Glutamatergic neuron (in vitro differentiated cells): ENCODE data around the gene EML1. TPM values are rescaled to one million over a fixed set of nuclear protein-coding genes. Genes with fewer than 3 reads are reported as not detected.

Experiments used
- DNase-seq: peaks from one replicate; pipeline ENCODE4 v3.0.0; 2022
- H3K27ac Mint-ChIP-seq: one replicate; pipeline ENCODE4 v1.8.0; 2020; ENCODE audit warnings: mild to moderate bottlenecking, mixed read lengths, inconsistent platforms; ENCODE audit not compliant: unreplicated experiment
- H3K27me3 Mint-ChIP-seq: one replicate; pipeline ENCODE4 v1.8.0; 2020; ENCODE audit warnings: mild to moderate bottlenecking, moderate library complexity, mixed read lengths, inconsistent platforms; ENCODE audit not compliant: unreplicated experiment
- H3K36me3 Mint-ChIP-seq: one replicate; pipeline ENCODE4 v1.8.0; 2020; ENCODE audit warnings: mild to moderate bottlenecking, mixed read lengths, inconsistent platforms; ENCODE audit not compliant: unreplicated experiment
- H3K4me1 Mint-ChIP-seq: one replicate; pipeline ENCODE4 v1.8.0; 2020; ENCODE audit warnings: mild to moderate bottlenecking, low read depth, mixed read lengths, inconsistent platforms; ENCODE audit not compliant: unreplicated experiment
- H3K4me3 Mint-ChIP-seq: one replicate; pipeline ENCODE4 v1.8.0; 2020; ENCODE audit warnings: mild to moderate bottlenecking, mixed read lengths, inconsistent platforms; ENCODE audit not compliant: unreplicated experiment
- H3K9me3 Mint-ChIP-seq: one replicate; pipeline ENCODE4 v1.8.0; 2020; ENCODE audit warnings: mild to moderate bottlenecking, moderate library complexity, mixed read lengths, inconsistent platforms; ENCODE audit not compliant: unreplicated experiment
- CTCF ChIP-seq: fragments of 200-600 bp; sonication (generic); IDR thresholded peaks from one replicate; pipeline ENCODE4 v1.5.0; 2021; ENCODE audit not compliant: partially characterized antibody, unreplicated experiment
- total RNA-seq: library from RNA; stranded (reverse); fragmentation: NEBNext Ultra II Directional; extraction: Animal tissue kit (Norgen Biotek cat#: 25700); gene quantifications from one replicate; pipeline ENCODE4 v1.2.1, GENCODE V29; 2021; ENCODE audit not compliant: unreplicated experiment

The EML1 gene
- total RNA-seq, 1 donor from 2014 or later: 73.6 TPM

GRCh38 chr14:99812892-99813291 lies 19.7 kb downstream of the EML1 start:
- Mint-ChIP-seq H3K9me3 (peaks cover 4% of the 10 kb centered on the region), H3K36me3 (no peaks in the 10 kb centered on the region), H3K4me1 (peaks cover 31% of the 10 kb centered on the region), H3K27me3 (peaks cover 3% of the 10 kb centered on the region), H3K4me3 (no peak overlapping the region), H3K27ac (no peak overlapping the region)
- DNase-seq: no peak
- TF ChIP-seq CTCF: no peak

GRCh38 chr14:99815696-99816095 lies 22.5 kb downstream of the EML1 start:
- no peak for TF ChIP-seq CTCF
- Mint-ChIP-seq H3K4me3 (peak overlapping the region; percentile 25), H3K36me3 (no peaks in the 10 kb centered on the region), H3K27me3 (peaks cover 3% of the 10 kb centered on the region), H3K9me3 (peaks cover 5% of the 10 kb centered on the region), H3K27ac (peak overlapping the region; percentile 60), H3K4me1 (peaks cover 14% of the 10 kb centered on the region)
- no peak for DNase-seq

GRCh38 chr14:99816217-99816616 lies 23.0 kb downstream of the EML1 start:
- DNase-seq: no peak
- no peak overlapping the region for H3K27ac Mint-ChIP-seq
- H3K4me3 Mint-ChIP-seq: no peak overlapping the region
- no peaks in the 10 kb centered on the region for H3K36me3 Mint-ChIP-seq
- peaks cover 4% of the 10 kb centered on the region for H3K9me3 Mint-ChIP-seq
- TF ChIP-seq CTCF: no peak
- peaks cover 3% of the 10 kb centered on the region for H3K27me3 Mint-ChIP-seq
- peaks cover 14% of the 10 kb centered on the region for H3K4me1 Mint-ChIP-seq

GRCh38 chr14:99816642-99817041 lies 23.4 kb downstream of the EML1 start:
- DNase-seq: no peak
- Mint-ChIP-seq H3K9me3 (peaks cover 8% of the 10 kb centered on the region), H3K27ac (no peak overlapping the region), H3K4me1 (peaks cover 17% of the 10 kb centered on the region), H3K27me3 (peaks cover 5% of the 10 kb centered on the region), H3K4me3 (no peak overlapping the region), H3K36me3 (no peaks in the 10 kb centered on the region)
- no peak for TF ChIP-seq CTCF

- peaks cover 10% of the 10 kb centered on the region for H3K9me3 Mint-ChIP-seq
- peaks cover 24% of the 10 kb centered on the region for H3K4me1 Mint-ChIP-seq
- no peak for DNase-seq
- H3K36me3 Mint-ChIP-seq: no peaks in the 10 kb centered on the region
- peaks cover 8% of the 10 kb centered on the region for H3K27me3 Mint-ChIP-seq
- no peak overlapping the region for H3K27ac Mint-ChIP-seq
- TF ChIP-seq CTCF: no peak
- H3K4me3 Mint-ChIP-seq: no peak overlapping the region
Observed at GRCh38 chr14:99817331-99817730, 24.1 kb downstream of the EML1 start.
